NCI-H1694 treated with DMSO at 0.1 percent for 48 hours (cell line): ENCODE results near the gene ZNF217.
"Not testable (repeated sequence)": the region's sequence is repeated elsewhere in the genome, so short reads cannot be mapped to it uniquely, and the experiment has no call there.

Source experiments
- DNase-seq: peaks from one replicate; lab custom pipeline; 2025; lab: John Stamatoyannopoulos, UW

Gene ZNF217

DNA sequence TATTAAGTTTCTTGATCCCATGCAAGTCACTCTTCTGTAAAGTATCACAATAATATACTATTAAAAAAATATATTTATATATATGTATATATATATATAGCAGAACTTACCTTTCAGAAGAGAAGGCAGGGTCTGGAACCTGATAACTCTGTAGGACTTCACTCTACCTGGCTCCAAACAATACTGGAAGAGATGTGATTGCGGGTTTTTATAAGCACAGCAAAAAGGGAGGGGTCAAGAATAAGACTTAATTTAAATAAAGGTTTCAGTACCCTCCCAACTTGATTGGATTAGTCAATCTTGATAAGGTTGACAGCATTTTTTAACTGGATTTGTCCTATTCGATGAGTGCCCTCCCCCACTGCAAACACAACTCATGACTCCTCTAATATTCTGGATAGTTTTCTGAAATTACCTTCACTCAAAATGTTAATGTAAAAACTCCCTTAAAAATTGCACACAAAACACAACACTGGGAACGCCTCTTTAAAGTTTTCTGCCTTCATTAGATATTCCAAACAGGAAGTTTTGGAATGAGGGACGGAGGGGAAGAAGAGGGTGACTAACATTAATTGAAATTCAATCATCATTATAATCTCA lies 4.0 kb upstream of the ZNF217 start:
- no peak for DNase-seq

DNA sequence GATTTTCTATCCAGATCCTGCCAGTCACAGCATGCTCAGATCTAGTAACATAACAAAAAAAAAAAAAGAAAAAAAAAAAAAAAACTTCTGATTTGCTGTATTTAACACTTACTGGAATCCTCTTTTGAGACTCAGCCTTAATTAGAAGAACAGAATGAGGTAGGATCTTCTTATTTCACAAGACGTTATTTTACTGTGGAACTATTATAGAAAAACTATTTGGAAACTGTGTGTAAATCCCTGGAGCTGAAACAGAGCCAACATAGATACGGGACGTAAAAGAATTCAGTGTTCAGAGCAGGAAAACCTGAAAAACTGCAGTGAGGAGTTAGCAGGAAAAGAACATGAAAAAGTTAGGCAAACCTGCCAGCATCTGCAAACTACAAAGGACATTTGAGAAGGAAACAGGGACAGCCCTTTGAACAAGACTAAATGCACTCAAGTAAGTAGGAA lies 3.4 kb upstream of the ZNF217 start:
- DNase-seq: no peak

DNA sequence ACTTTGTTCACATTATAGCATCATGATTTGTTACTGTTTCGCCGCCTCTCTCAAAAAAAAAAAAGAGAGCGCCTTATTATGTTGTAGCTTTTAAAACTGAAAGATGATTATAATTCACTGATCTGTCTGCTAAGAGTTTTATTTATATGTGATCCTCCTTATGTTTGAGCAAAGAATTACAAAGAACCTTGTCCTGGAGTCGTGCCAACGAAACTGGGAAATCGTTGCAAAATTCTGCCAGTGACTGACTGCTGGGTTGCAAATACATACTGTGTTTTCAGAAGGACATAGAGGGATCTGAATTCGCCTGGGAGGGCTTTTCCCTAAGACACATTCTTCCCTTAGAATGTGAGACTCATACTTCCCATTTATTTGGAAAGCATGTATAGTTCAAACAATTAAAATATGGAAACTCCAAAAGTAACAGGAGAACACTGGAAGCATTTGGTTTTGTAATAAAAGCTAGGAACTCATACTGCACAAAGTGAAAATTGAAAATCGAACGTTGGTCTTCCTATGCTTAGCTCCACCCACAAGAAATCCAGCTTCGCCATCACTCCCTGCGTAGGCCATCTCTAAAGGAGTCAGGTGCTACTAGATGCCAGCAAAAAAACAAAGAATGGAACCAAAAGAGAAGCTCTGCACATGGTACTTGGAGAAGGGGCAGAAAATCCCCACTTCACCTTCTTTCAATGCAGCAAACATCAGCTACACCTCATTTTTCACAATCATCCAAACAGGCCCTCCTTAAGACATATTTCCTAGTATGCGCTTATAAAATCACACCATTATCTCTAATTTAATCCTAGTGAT lies 2.8 kb upstream of the ZNF217 start:
- DNase-seq: not testable (repeated sequence)

- DNase-seq: not testable (repeated sequence)
These were observed 2.1 kb upstream of the ZNF217 start for GRCh38 chr20:53595742-53596141.

GRCh38 chr20:53595018-53595378 lies 1.4 kb upstream of the ZNF217 start:
- no peak for DNase-seq

- peak; percentile 70 for DNase-seq
These were observed 704 bp upstream of the ZNF217 start for GRCh38 chr20:53594068-53595017.

DNA sequence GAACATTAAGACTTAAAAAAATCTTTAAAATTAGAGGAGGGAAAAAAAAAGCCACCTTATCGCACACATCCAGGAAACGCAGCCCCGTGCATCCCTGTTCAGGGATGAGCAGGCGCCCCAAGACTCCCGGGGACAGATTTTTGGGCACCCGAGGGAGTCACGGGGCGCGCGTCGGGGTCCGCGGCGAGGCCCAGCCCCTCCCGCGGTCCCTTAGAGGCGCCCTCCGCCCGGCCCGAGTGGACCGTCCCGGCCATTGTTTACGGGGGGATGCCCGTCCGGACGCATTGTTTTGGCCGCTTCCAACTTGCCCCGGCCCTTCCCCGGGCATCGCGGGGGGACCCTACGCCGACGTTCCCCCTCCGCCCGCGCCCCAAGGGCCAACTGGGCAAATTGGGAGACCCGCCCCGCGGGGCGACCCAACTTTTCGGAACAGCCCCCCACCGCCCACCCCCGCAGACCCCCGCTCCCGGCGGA lies 610 bp downstream of the ZNF217 start:
- no peak for DNase-seq

DNA sequence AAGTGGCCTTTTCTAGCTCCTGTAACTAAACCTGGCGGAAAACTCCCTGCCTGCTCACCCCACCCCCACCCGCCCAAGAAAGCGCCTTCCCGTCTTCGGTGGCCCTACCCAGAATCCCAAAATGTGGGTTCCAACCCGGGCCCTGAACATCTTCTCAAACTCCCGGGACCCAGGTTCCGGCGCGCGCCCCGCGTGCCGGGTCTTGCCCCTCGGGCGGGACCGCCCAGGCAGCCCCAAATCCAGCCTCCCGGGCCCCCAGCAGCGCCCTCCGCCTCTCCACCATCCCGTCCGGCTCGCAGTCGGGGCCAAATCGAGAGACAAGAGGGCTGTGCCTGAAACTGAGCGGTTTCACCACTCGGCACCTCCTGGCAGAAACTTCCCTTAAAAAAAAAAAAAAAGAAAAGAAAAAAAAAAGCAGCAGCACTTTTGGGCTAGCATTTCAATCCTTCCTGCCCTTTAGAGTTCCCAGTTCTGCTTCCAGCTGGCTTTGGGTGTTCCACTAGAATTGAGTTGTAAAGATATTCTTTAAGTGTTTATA lies 1.1 kb downstream of the ZNF217 start:
- DNase-seq: not testable (repeated sequence)

DNA sequence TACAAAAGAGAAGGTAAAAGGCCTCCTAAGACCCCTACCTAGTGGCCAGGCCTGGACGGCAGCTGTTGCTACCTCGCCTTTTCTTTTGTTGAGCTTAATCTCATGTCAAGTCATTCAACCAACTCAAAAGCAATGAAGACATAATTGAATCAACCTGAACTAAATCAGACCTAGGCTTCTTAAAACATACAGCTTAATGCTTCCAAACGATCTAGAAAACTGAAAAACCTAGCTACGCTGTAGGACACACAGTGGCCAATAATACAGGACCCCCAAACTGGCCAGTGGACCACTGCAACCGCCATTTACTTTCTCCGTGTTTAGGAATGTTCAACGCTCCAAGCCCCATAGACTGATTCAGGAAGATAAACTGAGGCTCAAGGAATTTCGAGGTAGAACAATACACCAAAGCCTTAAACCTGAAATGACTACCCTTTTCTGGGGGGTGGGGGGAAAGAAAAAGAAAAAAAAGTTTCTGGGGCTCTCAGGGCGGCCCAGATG lies 1.6 kb downstream of the ZNF217 start:
- DNase-seq: not testable (repeated sequence)

DNA sequence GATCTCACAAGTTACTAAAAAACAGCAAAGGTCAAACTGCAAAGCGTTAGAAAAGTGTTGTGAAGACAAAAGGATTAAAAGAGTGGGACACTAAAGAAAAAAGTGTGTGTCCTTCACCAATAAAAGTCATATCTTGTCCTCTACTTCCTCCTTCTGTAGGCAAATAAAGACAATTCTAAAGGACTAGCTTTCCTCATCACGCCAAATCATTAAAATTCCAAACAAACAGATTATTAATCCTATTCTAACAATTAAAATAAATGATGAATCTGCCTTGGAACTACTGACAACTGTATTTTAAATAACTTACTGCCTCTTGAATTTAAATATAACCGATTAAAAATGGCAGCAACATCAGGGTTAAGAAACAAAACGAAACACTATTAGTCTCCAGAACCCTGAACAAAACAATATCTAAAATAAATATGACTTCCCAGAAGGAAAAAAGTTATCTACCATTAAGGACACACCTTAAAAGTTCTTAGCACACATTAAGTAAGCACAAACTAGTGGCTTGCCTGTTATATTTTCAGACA lies 2.4 kb downstream of the ZNF217 start:
- DNase-seq: not testable (repeated sequence)

DNA sequence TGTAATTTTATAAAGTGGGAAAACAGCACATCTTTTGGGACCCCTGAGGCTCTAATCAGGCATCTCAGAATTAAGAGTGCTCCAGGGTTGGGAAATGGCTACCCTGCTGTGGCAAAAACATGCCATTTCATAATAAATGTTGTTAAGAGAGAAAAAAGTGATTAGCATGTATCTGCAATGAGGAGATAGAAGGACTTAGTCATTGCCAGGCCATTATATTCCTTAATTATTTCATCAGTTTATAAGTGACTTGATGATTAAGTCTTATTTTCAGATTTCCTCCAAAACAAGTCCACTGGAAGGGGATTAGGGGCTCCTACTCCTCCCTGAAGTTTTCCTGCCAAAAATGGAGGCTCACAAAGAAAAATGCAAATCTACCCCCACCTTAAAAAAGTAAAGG lies 3.0 kb downstream of the ZNF217 start:
- DNase-seq: not testable (repeated sequence)

DNA sequence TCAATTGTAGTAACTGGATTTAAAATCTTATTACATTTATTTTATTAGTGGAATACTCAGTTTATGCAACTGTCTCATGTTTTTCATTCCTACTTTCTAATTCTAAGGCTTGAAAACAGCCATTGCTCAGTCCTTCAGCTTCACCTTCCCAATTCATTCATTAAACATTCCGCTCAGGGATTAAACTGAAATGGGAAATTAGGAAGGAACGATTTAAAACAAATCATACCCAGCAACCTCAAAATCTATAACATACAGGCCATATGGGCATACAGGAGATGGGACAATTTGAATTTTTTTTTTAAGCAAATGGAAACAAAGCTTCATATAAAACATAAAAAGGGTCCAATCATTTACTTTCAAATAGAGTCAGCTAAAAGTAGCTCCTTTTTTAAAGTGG lies 3.5 kb downstream of the ZNF217 start:
- not testable (repeated sequence) for DNase-seq

- not testable (repeated sequence) for DNase-seq
These were observed 4.1 kb downstream of the ZNF217 start for GRCh38 chr20:53589321-53590065.

GRCh38 chr20:53587157-53587703 lies 6.4 kb downstream of the ZNF217 start:
- not testable (repeated sequence) for DNase-seq

DNA sequence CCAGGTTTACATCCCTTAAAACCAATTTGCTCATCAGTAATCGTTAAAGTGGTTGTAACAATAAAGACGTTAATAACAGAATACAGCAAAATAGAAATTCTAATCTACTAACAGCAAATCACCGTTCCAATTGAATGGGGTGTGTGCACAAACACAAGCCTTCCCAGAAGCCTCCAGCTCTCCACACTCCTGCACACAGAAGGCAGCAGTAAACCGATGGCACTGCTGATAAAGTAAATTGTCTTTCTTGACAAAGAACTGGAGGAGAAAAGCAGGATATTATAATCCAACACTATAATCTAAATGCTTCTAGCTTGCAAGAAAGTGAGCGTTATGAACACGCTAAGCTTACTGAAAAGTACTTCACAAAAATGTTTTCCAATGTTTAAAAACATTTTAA lies 7.0 kb downstream of the ZNF217 start:
- DNase-seq: no peak

- DNase-seq: not testable (repeated sequence)
These were observed 7.7 kb downstream of the ZNF217 start for GRCh38 chr20:53585910-53586309.

DNA sequence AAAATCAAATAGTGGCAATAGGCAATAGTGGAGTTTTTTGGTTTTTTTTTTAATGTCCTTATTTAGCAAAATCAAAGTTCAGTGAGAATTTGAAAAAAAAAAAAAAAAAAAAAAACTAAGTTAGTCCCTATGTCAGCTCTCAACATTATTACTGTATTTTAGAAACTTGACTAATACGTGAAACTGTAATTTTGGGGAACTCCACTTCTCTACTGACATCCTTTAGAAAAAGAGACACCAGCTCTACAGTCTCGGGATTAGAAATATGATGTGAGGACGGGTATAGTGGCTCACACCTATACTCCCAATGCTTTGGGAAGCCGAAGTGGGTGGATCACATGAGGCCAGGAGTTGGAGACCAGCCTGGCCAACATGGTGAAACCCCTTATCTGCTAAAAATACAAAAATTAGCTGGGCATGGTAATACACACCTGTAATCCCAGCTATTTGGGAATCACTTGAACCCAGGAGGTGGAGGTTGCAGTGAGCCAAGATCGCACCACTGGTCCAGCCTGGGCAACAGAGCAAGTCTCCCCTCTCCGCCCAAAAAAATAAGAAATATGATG lies 8.6 kb downstream of the ZNF217 start:
- not testable (repeated sequence) for DNase-seq

DNA sequence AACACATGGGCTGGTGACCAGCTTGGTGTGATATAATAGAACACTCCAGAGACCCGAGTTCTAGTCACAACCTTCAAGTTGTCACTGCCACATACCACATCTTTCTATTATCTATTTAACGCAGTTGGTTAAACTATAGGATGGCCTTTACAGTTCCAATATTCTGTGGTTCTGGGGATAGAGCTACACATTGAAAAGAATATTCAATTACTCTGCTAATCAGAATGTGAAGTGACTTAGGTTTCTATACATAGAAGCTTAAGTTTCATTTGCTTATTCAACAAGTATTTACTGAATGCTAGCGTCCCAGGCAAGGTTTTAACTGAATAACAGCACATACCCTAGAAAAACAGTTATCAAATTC lies 9.1 kb downstream of the ZNF217 start:
- DNase-seq: not testable (repeated sequence)

DNA sequence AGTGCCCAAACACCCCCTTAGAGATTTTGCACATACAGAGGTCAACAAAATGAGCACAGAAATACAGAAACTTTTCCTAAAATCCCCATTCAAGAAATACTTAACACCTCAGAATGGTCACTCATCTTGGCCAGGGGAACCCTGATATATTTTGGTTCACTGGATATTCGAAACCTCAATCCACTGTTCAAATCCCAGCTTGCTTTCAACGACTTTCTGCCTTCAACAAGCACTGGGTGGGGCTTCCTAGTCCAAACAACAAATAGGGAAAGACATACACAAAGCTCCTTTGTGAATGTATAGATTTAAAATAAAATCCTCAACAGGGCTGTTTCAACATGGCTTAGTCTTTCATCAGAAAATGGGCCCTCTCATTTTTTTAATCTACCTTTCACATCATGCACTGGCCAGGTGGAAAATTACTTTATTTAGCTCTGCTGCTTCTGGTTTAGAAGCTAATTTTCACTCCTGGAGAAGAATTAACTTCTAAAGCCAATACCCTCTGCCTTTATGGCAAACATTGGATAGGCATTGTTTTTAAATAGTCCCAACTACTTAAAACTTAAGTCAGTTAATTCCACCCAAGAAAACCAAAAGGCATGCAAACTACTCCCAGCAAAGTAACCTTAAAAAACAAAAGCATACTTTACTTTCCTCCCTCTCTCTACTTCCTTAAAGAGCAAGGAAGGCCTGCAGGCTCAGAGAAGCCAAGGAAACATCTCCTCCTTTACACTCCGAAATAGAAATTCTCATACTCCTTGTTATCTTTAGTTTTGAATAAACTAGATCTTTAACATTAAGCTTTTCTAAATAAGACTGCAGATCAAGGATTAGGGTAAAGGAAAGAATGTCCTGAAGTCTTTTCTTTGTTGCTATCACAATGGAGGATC lies 9.7 kb downstream of the ZNF217 start:
- DNase-seq: not testable (repeated sequence)
